Hematopoietic multipotent progenitor cell treated with erythropoietin and hydrocortisone succinate and interleukin-3 and kit ligand, for 17 days (in vitro differentiated cells): Measurements from ENCODE around the gene ARID1A.
"Not testable (repeated sequence)": the region's sequence is repeated elsewhere in the genome, so short reads cannot be mapped to it uniquely, and the experiment has no call there.

Experiments
- DNase-seq: peaks from one replicate; pipeline ENCODE4 v3.0.0-alpha.2; 2015; ENCODE audit warnings: low spot score

Gene ARID1A

DNA sequence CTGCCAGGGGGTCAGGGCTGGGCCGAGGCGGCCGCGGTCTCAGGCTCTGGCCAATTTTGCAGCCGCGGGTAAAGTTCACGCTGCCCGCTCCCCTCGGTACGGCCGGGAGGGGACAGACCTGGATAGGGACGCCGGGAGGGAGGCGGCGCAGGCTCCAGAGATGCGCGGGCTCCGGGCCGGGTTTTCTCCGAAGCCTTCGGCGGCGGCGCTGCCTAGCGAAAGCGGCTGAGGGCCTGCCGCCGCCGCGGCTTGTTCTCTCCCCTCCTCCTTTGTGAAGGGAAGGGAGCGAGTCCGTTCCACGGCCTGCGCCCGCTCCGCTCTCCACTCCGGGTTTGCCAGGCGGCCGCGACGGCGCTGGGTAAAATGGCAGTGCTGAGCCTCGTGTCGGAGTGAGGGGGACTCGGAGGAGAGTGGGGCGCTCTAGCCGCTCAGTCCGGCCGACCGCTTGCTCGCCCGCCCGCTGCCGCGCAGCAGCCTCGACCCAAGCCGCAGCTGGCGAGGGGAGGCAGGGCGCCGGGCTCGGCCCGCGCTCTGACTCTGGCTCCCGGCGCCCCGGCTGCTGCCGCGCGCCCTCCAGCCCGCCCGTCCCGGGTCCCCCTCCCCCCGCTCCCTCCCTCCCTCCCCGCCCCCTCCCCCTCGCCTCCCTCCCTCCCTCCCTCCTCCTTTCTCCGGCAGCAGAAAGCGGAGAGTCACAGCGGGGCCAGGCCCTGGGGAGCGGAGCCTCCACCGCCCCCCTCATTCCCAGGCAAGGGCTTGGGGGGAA is at the start of gene ARID1A:
Gene ARID1A, plus strand, starts transcription at position 660 of the 763 bp plus-strand sequence. CDS start 389 bp downstream, outside the sequence.
- DNase-seq, result peak; percentile 91

DNA sequence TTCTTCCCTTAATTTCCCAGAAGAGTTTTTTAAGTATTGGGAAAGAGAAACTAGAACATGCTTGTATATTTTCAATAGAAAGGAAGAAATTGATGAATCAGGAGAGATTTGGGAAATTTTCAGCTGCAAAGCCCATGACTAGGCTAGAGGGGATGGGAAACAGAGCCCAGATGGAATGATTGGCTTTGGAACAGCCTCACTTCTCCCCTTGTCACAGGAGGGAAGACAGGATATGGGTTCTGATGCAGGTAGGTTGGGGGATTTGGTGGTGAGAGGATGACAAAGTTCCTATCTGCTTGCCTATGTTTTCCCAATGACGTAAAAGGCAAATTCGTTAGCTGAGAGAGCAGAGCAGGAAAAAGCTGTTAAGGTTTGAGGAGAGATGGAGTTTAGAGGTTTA is 31.0 kb upstream of the ARID1A start:
- no peak for DNase-seq

DNA sequence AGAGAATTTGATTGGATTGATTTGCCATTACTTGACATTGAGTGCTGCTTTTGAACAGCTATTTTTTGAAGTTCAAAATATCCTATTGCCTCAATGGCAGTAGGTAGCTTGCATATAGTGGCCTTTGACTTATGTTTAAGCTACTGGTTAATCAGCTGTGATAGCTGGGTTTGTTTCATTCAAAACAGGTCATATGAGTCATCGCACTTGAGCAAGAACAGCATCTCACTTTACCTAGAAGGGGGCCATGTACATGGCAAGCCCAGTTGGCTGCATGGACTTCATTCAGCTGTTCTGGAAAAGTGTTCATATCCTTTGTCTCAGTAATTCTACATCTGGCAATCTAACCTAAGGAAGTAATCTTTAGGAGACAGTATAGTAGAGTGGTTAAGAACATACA is 29.0 kb upstream of the ARID1A start:
- DNase-seq, result no peak

DNA sequence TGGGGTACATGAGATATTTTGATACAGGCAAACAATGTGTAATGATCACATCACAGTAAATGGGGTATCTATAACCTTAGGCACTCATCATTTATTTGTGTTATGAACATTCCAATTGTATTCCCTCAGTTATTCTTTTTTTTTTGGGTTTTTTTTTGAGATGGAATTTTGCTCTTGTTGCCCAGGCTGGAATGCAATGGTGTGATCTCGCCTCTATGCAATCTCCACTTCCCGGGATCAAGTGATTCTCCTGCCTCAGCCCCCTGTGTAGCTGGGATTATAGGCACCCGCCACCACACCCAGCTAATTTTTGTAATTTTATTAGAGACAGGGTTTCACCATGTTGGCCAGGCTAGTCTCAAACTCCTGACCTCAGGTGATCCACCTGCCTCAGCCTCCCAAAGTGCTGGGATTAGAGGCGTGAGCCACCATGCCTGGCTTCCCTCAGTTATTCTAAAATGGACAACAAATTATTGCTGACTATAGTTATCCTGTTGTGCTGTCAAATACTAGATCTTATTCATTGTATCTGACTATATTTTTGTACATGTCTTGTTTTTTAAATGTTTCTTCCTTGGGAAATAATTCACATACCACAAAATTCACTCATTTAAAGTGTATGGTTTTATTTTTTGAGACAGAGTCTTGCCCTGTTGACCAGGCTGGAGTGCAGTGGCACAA is 27.6 kb upstream of the ARID1A start:
- not testable (repeated sequence) for DNase-seq

DNA sequence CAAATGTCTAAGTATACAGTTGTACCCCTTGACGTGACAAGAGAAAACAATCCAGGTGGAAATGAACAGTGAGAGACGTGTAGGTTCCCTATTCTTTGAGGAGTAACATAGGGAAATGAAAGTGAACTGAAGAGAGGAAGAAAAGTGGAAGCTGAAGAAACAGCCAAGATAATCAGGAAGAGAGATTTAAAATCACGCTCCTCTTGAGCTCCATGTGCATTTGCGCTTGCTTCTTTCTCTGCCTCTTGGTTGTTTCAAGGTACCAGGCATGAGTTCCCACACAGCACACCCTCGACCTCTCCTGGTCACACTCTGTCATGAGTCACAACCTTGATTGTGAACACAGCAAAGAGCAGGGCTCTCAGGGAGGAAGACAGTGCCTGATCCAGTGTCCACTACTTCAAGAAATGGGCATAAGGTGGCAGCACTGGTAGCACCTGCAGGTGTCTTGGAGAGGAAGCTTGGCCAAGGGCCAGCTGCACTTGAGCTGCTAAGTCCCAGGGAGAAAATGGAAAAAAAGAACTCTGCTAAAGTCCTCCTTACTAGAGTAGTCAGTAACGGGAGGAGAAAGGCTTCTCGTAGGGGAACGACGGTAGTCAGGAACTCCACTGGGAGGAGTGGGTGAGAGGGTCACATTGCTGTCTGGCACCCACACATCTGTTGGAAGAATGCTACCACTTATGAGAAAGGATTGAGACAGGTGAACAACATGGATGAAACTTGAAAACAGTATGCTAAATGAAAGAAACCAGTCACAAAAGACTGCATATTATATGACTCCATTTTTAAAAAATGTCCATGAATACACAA is 18.3 kb upstream of the ARID1A start:
- DNase-seq, result peak; percentile 93

DNA sequence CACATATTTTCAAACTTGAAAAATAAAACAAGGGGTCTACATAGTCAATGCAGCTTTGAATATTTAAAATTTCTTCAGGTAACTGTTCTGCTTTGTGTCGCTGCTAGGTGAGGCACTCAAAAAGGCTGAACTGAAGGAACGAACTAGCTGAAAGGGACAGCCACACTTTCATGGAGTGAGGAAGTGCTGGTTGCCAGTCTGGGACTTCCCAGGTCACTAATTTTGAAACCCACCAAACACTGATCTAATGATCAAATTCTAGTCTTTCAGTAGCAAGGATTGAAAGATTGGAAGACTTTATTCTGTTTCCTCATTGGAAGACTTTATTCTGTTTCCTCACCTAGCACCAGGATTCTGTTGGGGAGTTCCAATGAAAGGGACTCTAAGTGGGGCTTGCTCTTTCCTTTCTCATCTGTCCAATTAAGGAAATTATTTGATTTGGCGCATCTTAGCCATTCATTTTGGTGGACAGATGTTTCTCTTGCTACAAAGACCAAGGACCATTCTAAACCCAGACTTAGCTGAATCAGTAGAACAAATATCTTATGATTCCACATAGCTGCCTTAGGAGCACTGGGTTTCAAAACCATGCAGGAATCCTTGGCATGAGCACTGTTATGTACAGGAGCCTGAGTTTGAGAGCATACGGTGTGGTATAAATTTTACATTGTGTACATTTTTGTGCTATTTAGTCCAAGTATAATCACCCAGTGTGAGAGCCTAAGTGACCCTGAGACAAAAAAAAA is 10.9 kb upstream of the ARID1A start:
- DNase-seq, result no peak

DNA sequence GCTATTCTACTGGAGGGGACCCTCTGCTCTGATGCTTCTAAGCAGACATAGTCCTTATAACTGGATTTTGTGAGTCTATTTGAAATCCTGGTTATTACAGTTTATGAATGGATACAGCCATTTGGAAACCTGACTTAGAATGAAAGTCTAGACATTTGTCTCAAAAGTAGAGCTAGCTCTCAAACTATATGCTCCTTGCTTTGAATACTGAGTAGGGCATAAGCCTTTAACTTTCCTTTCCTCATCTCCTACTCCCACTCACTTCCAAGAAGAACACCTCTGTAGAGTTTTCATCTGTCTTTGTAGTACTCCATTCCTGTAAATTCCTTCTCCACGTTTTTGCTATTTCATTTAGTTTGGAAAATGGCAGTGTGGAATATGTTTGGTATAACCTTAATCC is 9.0 kb upstream of the ARID1A start:
- no peak for DNase-seq

DNA sequence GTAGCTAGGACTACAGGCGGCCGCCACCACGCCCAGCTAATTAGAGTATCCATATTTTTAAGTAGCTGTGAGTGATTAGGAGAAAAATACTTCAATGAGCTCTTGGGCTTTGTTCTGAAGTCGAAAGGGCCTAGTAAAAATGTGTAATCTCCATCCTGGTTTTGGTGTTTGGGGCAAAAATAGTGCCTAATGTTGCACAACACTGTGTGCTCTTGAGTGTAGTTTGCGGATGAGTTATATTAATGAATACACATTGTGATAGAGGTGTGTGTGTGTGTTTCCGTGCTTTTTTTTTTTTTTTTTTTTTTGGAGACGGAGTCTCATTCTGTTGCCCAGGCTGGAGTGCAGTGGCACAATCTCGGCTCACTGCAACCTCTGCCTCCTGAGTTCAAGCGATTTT is 6.3 kb upstream of the ARID1A start:
- no peak for DNase-seq

DNA sequence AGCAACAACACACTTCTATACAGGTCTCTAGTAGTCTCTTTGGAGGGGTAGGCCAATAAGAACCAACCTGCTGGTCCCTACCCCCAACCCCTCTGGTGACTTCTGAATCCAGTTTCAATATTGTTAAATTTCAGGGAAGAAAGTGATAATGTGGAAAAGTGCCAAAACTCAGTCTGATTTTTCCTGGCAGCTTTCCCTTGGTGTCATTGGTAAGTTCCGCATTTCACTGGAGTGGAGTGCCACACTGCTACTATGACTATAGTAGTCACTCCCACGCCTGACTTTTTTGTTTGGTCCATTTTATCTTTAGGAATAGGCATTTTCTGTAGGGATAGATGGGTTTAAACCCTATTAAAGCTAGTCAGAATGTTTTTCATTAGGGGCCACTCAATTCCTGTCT is 5.7 kb upstream of the ARID1A start:
- peak; percentile 5 for DNase-seq

DNA sequence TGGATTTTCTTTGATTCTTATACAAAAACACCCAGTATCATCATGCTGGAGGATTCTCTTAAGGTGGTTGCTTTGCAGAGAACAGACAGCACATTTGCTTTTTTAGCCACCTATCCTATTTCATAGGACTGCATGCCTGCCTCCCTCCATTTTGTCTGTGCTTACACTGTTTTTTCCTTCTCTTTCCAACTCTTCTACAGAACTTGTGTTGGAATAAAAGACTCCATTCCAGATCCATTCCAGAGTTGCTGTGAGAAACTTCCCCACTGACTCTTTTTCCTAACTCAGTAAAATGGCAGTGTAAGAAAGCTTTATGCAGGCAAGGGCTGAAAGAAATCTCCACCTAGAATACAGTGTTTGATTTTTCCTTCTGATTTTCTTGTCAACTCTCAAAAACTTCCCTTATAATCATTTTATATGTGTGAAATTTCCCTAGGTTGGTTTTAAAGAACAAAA is 5.2 kb upstream of the ARID1A start:
- no peak for DNase-seq

DNA sequence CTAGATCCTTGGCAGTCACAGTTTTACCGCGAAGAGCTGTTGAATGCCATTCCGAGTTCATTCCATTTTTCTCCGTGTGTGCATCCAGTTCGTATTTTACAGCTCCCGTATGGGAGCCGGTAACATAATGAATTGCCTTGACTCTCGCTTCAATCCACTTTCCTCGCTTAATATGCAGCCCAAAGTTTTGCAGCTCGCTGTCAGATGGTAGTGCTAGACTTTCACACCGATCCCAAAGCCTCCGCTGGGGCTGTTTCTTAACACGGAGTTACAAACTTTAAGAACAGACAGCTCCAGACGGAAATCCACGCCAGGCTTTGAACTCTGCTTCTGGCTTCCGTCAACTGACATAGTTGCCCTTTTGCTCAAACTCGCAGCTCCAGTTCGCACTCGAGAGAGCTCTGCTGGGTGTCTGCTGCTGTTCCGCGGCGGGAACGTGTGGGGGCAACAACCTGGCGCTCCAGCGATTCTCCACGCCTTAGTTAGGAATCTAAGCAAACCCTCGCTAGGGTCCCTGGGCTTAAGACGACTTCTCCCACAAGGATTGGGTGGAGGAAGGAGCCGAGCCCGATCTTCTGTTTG is 3.5 kb upstream of the ARID1A start:
- peak; percentile 82 for DNase-seq

DNA sequence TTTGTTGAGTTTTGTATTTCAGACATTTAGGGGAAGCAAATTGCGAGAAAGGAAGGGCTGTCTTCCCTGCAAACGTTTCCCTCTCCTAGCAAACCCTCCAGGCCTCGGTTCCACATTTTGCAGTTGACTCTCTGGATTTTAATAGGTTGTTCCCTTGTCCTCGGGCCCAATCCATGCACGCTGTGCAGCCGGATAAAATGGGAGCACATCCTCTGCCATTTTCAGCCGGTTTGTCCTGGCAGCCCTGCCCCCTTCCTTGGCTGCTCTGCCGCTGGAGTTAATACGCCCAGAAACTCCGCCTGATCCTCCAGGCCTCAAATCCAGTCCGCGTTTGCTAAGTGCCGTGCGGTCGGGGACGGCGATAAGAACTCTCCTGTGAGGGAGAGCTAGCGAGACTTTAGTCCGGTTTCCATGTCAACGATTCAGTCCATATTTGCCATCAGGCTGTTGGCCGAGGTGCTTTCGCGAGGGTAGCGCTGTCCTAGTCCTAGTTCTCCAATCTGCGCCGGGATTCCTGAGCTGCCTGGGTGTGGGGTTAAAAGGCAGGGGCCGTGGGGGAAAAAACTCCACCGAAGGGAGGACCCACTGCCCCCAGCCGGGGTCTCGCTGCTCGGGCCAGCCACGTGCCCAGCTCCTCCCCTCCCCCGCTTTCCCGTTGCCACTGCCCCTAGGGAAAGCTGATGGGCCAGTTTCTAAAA is 2.9 kb upstream of the ARID1A start:
- peak; percentile 95 for DNase-seq

DNA sequence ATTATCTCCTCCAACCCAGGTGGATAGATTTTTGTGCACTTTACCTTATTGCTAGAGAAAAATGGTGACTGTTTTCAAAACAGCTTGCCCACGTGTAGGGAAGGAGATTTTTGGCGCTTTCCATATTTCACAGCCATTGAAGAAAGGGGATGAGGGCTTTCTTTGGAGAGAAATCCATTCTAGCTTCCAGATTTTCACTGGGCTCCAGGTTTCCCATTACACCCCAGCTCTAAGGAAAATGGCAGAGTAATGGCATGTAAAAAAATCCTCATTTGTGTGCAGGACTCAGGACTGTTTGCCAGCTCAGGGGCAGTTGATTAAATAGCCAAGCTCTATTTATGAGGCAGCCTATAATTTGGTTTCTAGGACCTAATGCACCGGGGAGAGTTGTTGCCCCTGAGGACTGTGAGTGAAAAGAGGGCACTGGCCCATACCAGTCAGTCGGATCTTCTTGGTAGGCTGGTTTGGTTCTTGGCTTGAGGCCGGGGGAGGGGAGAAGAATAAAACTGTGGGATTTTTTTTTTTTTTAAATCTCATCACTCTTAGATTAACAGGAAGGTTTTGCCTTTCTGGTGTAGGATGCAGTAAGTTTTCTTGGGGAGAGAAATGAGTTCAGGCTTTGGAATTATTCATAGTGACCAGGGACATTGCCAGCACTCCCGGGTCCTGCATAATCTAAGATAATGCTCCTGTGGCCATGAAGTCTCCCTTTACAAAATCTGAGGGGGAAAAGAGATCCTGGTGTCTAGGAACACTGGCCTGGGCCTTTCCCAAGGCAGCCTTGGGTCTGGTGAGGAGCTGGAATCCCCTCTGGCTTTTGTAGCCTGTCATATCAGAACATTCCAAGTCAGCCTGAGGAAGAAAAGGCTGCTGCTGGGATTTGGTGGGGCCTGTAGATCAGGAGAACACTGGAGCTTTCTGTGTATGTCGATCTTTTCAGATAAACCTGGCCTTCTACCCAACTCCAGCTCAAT is 1.9 kb upstream of the ARID1A start:
- DNase-seq, result no peak

DNA sequence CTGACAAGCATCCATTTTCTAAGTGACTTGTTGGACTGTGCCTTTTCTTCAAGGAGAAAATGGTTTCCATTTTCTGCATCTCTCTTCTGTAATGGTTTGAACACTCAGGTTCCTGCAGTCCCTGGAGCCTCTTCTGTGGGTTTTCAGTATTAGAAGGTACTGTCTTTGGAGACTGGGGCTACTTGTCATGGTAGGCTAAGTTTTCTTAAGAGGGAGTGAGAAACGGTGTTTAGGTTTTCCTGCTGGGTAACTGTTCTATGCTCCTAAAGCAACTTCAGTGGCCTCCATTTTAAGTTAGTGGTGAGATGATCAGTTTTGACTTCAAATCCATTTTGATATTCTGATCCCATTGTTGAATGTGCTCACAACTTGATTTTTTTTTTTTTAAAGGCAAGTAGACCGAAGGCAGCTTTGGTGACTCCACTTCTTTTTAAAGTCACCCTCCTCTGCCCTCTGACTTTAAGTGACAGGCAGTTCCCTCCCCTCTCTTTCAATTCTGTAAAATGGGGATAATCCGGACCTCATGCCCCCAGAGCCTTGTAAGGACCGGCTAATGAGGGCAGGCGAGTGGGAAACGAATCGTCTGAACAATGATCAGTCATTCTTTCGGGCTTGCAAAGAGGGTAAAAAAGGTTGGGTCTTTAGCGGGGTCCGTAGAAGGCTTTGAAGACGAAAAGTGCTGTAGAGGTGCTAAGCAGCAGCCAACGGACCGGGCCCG is 1.0 kb upstream of the ARID1A start:
- peak; percentile 50 for DNase-seq

DNA sequence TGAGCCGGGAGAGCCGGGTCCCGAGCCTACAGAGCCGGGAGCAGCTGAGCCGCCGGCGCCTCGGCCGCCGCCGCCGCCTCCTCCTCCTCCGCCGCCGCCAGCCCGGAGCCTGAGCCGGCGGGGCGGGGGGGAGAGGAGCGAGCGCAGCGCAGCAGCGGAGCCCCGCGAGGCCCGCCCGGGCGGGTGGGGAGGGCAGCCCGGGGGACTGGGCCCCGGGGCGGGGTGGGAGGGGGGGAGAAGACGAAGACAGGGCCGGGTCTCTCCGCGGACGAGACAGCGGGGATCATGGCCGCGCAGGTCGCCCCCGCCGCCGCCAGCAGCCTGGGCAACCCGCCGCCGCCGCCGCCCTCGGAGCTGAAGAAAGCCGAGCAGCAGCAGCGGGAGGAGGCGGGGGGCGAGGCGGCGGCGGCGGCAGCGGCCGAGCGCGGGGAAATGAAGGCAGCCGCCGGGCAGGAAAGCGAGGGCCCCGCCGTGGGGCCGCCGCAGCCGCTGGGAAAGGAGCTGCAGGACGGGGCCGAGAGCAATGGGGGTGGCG is 371 bp downstream of the ARID1A start:
- no peak for DNase-seq

DNA sequence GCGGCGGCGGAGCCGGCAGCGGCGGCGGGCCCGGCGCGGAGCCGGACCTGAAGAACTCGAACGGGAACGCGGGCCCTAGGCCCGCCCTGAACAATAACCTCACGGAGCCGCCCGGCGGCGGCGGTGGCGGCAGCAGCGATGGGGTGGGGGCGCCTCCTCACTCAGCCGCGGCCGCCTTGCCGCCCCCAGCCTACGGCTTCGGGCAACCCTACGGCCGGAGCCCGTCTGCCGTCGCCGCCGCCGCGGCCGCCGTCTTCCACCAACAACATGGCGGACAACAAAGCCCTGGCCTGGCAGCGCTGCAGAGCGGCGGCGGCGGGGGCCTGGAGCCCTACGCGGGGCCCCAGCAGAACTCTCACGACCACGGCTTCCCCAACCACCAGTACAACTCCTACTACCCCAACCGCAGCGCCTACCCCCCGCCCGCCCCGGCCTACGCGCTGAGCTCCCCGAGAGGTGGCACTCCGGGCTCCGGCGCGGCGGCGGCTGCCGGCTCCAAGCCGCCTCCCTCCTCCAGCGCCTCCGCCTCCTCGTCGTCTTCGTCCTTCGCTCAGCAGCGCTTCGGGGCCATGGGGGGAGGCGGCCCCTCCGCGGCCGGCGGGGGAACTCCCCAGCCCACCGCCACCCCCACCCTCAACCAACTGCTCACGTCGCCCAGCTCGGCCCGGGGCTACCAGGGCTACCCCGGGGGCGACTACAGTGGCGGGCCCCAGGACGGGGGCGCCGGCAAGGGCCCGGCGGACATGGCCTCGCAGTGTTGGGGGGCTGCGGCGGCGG is 1.0 kb downstream of the ARID1A start:
- peak; percentile 63 for DNase-seq

DNA sequence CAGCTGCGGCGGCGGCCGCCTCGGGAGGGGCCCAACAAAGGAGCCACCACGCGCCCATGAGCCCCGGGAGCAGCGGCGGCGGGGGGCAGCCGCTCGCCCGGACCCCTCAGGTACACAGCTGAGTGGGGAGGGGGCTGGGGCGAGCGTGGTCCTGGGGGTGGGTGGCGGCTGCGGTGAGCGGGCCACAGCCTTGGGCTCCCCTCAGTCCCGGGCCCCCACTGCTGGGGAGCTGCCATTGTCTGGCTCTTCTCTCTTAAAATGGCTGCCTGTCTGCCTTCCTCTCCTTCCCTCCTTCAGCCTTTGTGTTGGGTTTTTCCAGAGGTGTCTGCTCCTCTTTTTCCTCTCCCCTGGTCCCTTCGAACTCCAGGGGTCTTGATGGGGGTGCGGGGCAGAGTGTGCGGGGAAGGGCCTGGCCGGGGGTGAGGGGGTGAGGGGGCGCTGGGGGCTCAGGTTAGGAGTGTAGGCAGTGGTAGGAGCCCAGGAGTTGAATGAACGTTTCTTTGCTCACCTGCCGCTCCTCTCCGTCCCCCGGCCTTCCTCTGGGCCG is 1.7 kb downstream of the ARID1A start:
- peak; percentile 47 for DNase-seq
